ENCODE data around the gene TBC1D9.

- TF ChIP-seq EP300 (IDR thresholded peaks at IDR 0.05; ENCODE audit: borderline replicate concordance in 1 of 2, low read depth in 1 of 2, low read length in 1 of 2) = no peak
- no peak for TF ChIP-seq FOSL2 (IDR thresholded peaks at IDR 0.05; ENCODE audit: borderline replicate concordance, low read depth)
- TF ChIP-seq MXI1 (IDR thresholded peaks at IDR 0.05; ENCODE audit: low read depth, low read length) = peak; percentile 27; the same call in 1 of the 2 replicates
- TF ChIP-seq CTCF (IDR thresholded peaks at IDR 0.05) = peak; percentile 48
- TF ChIP-seq NRF1 (IDR thresholded peaks at IDR 0.05; ENCODE audit: low read depth, low read length) = no peak
- TF ChIP-seq USF2 (IDR thresholded peaks at IDR 0.05; ENCODE audit: borderline replicate concordance, low read depth, low read length) = no peak
- TF ChIP-seq RCOR1 (IDR thresholded peaks at IDR 0.05; ENCODE audit: low read length) = no peak
Observed at GRCh38 chr4:140743194-140743931, 12.8 kb downstream of the TBC1D9 start.

Data from SK-N-SH (cell line).